Glomerular endothelial cell (primary cell): ENCODE data around the gene SLC26A1. TPM values are rescaled to one million over a fixed set of nuclear protein-coding genes. Genes with fewer than 3 reads are reported as not detected.
"Not testable (repeated sequence)": the region's sequence is repeated elsewhere in the genome, so short reads cannot be mapped to it uniquely, and the experiment has no call there.

Experiments
- DNase-seq: peaks from one replicate; pipeline ENCODE4 v3.0.0-alpha.2; 2011; ENCODE audit warnings: low read depth, low spot score; ENCODE audit errors: extremely low read depth
- total RNA-seq: library from RNA; depleted of rRNA; stranded (reverse); fragments of >200 nt; gene quantifications from 2 replicates; pipeline ENCODE4 v1.2.3, GENCODE V29; 2015

The SLC26A1 gene
- total RNA-seq, 1 donor from 2014 or later = 0.41 TPM

GRCh38 chr4:1000686-1001260, 7.6 kb upstream of the SLC26A1 start:
- no peak for DNase-seq

- no peak for DNase-seq
These were observed 6.8 kb upstream of the SLC26A1 start for GRCh38 chr4:999882-1000425.

GRCh38 chr4:999240-999863, 6.1 kb upstream of the SLC26A1 start:
- DNase-seq = not testable (repeated sequence)

GRCh38 chr4:998096-998691, 5.0 kb upstream of the SLC26A1 start:
- no peak for DNase-seq

GRCh38 chr4:997375-998071, 4.3 kb upstream of the SLC26A1 start:
- DNase-seq = no peak

GRCh38 chr4:996997-997374, 3.8 kb upstream of the SLC26A1 start:
- DNase-seq = no peak

GRCh38 chr4:996030-996996, 3.1 kb upstream of the SLC26A1 start:
- no peak for DNase-seq

GRCh38 chr4:995311-996026, 2.3 kb upstream of the SLC26A1 start:
- no peak for DNase-seq

- DNase-seq = no peak
These were observed 700 bp downstream of the SLC26A1 start for GRCh38 chr4:992297-993110.

- DNase-seq = no peak
These were observed 1.5 kb downstream of the SLC26A1 start for GRCh38 chr4:991451-992296.

GRCh38 chr4:990746-991367, 2.3 kb downstream of the SLC26A1 start:
- DNase-seq = no peak

- DNase-seq = no peak
These were observed 3.3 kb downstream of the SLC26A1 start for GRCh38 chr4:989722-990471.

GRCh38 chr4:988726-989721, 4.2 kb downstream of the SLC26A1 start:
- DNase-seq = no peak

- DNase-seq = no peak
These were observed 5.3 kb downstream of the SLC26A1 start for GRCh38 chr4:987624-988513.
